ENCODE measurements around the gene MLLT1. TPM values are rescaled to one million over a fixed set of nuclear protein-coding genes. Genes with fewer than 3 reads are reported as not detected.

Gene MLLT1
- total and polyA plus RNA-seq, 7 donors: 9.9 to 25.5 (median 16.3) TPM

DNA sequence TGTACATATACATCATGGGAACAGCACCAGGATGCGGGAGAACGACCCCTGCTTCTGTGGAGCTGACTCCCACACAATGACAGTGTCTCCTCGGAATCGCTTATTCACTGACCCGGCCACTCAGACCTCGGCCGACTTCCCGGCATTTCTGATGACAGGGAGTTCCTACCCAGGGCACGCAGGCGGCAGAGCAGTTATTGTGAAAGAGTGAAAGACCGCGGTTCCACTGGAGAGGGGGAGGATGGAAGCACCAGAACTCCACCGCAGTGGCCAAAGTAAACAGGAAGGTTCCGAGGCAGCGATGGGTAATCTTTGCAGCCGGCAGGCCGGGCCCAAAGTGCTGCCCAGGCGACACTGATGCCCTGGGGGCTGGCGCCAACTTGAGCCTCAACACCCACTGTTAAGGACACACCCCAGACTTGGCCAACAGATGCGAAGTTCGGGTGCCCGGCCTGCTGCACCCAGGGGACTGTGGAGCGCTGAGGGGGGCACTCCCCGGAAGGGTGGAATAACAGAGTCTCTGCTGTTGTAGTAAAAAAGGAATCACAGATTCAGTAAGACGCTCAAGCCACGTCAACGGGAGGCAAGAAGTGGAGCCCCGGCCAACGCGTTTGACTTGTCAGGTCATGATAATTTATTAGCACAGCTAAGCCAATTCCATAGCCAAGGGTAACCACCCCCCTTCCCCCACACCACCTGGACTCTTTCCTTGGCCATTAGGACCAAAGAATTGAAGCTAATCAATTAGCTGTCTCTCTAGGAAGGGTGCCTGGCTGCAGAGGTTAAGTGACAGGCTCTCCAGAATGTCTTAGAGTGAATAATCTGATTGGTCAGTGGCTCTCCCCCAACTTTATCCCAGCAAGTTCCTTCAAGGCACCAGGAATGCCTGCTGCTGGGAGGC lies 5.8 kb downstream of the MLLT1 start:
- peak overlapping the region; percentile 84 to 92 (median 88) for H3K27ac ChIP-seq
- WGBS, 2 donors: 62 to 74% methylated on average over 30 of the region's 30 CpGs
- H3K9me3 ChIP-seq: no peaks in the 10 kb centered on the region
- H3K4me1 ChIP-seq: peaks cover 0 to 99% (median 96%) of the 10 kb centered on the region in 4 donors
- no peaks in the 10 kb centered on the region for H3K27me3 ChIP-seq
- peaks cover 10 to 16% (median 12%) of the 10 kb centered on the region in 4 donors for H3K36me3 ChIP-seq
- intact Hi-C loops (cut with DNase I): loop anchor here (5.0 kb wide), 3 partner anchors 57 to 217 kb away; no protein-coding TSS in a partner anchor
- H3K4me3 ChIP-seq: peak overlapping the region in 3 of 4 donors; percentile 23 to 28 (median 24)
- DNase-seq: peak; percentile 95
- TF ChIP-seq POLR2A (IDR thresholded peaks at IDR 0.05) (no peak), EP300 (IDR thresholded peaks at IDR 0.05) (peak in 2 of 4 donors; percentile 21 to 65), POLR2AphosphoS5 (IDR thresholded peaks at IDR 0.05) (peak in 3 of 4 donors; percentile 62 to 83 (median 78))

DNA sequence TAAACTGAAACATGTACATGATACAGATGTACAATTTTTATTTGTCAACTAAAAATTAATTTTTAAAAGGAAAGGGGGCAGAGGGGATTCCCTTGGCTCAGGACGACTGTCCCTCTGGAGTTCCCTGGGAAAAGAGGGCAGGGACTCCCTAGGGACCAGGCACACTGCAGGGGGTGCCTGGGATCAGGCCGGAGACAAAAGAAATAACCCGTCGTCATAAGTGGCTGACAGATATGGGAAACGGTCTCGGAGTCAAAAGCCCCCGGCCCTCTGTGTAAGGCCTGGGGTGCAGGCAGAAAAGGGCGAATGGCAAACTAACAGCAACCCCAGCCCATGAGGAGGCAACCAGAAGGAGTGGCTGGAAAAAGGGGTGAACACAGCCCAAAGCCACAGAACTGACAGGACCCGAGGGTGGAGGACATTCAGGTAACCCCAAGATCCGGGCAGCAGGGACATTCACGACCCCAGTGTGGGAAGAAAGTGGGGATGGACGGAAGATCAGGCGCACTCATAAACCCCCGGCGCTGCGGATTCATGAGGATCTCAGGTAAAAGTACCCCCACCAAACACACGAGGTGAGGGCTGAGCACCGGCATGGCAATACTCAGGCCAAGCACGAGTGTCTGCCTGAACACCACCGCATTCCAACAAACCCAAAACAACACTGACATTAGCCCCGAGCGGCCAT lies 6.7 kb downstream of the MLLT1 start:
- 87% methylated on average over 22 of the region's 22 CpGs for WGBS, 2 donors
- Histone ChIP-seq H3K4me3 (peak overlapping the region in 3 of 4 donors; percentile 24 to 41 (median 28)), H3K27ac (peak overlapping the region; percentile 84 to 92 (median 88)), H3K4me1 (peaks cover 0 to 98% (median 89%) of the 10 kb centered on the region in 4 donors), H3K36me3 (peaks cover 11 to 25% (median 18%) of the 10 kb centered on the region in 4 donors), H3K9me3 (no peaks in the 10 kb centered on the region), H3K27me3 (no peaks in the 10 kb centered on the region)
- DNase-seq: no peak
- intact Hi-C loops (cut with DNase I): loop anchor here (5.0 kb wide), 3 partner anchors 56 to 216 kb away; no protein-coding TSS in a partner anchor
- TF ChIP-seq POLR2A (IDR thresholded peaks at IDR 0.05) (no peak), POLR2AphosphoS5 (IDR thresholded peaks at IDR 0.05) (no peak), EP300 (IDR thresholded peaks at IDR 0.05) (no peak)
- TF ChIP-seq, protein P1, sequence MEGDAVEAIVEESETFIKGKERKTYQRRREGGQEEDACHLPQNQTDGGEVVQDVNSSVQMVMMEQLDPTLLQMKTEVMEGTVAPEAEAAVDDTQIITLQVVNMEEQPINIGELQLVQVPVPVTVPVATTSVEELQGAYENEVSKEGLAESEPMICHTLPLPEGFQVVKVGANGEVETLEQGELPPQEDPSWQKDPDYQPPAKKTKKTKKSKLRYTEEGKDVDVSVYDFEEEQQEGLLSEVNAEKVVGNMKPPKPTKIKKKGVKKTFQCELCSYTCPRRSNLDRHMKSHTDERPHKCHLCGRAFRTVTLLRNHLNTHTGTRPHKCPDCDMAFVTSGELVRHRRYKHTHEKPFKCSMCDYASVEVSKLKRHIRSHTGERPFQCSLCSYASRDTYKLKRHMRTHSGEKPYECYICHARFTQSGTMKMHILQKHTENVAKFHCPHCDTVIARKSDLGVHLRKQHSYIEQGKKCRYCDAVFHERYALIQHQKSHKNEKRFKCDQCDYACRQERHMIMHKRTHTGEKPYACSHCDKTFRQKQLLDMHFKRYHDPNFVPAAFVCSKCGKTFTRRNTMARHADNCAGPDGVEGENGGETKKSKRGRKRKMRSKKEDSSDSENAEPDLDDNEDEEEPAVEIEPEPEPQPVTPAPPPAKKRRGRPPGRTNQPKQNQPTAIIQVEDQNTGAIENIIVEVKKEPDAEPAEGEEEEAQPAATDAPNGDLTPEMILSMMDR (IDR thresholded peaks at IDR 0.05): no peak

DNA sequence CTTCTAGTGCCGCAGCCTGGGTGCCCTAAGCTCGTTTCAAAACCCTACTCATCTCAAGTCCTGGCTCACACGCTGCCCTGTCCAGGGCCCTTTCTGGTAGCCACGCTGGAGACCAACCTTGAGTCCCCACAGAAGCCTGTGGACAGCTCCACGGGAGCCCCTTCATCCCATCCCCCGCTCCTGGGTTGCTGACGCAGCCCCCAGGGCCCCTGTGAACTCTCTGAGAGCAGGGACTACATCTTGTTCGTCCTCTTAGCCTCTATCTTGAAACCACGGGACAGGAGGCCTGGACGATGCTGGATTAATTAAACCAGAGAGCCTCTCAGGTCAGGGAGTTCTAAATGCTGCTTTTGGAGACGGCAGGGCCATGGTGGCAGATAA lies 7.4 kb downstream of the MLLT1 start:
- H3K27me3 ChIP-seq: no peaks in the 10 kb centered on the region
- peak overlapping the region; percentile 84 to 92 (median 88) for H3K27ac ChIP-seq
- H3K9me3 ChIP-seq: no peaks in the 10 kb centered on the region
- peaks cover 11 to 27% (median 20%) of the 10 kb centered on the region in 4 donors for H3K36me3 ChIP-seq
- H3K4me3 ChIP-seq: peak overlapping the region in 2 of 4 donors; percentile 41 to 42
- 76 to 86% methylated on average over 11 of the region's 11 CpGs for WGBS, 2 donors
- TF ChIP-seq POLR2A (IDR thresholded peaks at IDR 0.05): no peak
- TF ChIP-seq EP300 (IDR thresholded peaks at IDR 0.05): no peak
- DNase-seq: no peak
- peaks cover 0 to 96% (median 88%) of the 10 kb centered on the region in 4 donors for H3K4me1 ChIP-seq
- intact Hi-C loops (cut with DNase I): loop anchor here (5.0 kb wide), 3 partner anchors 55 to 215 kb away; no protein-coding TSS in a partner anchor

DNA sequence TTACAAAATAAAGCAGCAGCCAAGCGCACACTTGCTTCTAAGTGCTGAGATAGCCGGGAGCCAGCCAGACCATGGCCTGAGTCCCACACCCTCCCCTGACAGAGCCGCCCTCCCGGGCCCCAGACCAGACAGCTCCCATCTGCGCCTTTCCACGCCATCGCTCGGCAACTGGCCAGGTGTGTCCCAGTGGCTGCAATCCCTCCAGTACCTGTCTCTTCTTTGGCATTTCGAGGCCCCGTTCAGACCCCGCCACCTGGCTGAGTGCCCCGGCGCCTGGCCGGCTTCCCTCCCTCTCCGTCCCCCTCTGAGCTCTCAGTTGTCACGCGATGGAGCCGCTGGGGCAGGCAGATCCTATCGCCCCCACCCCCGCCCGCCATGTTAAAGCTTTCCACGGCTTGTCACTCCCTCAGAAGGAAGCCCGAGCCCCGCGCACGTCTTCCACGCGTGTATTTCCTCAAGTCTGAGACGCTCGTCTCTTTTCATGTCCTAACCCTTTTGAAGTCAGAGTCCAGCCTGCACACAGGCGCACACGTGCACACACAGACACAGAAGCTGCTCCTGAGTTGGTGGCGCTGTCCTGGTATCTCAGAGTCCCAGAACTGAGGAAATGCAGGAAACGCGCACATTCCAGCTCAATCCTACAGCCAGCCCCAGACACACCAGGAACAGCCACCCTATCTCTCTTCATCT lies 7.9 kb downstream of the MLLT1 start:
- no peaks in the 10 kb centered on the region for H3K9me3 ChIP-seq
- intact Hi-C loops (cut with DNase I): loop anchor here (5.0 kb wide), 3 partner anchors 55 to 215 kb away; no protein-coding TSS in a partner anchor
- H3K36me3 ChIP-seq: peaks cover 11 to 28% (median 21%) of the 10 kb centered on the region in 4 donors
- H3K4me3 ChIP-seq: peak overlapping the region in 3 of 4 donors; percentile 27 to 42 (median 41)
- peak; percentile 97 for DNase-seq
- 67 to 83% methylated on average over 35 of the region's 35 CpGs for WGBS, 2 donors
- TF ChIP-seq POLR2A (IDR thresholded peaks at IDR 0.05) (no peak), POLR2AphosphoS5 (IDR thresholded peaks at IDR 0.05) (peak in 3 of 4 donors; percentile 19 to 57 (median 40)), EP300 (IDR thresholded peaks at IDR 0.05) (no peak)
- TF ChIP-seq, protein P1 (IDR thresholded peaks at IDR 0.05): no peak
- peak overlapping the region; percentile 84 to 92 (median 88) for H3K27ac ChIP-seq
- H3K27me3 ChIP-seq: no peaks in the 10 kb centered on the region
- H3K4me1 ChIP-seq: peaks cover 0 to 90% (median 83%) of the 10 kb centered on the region in 4 donors

DNA sequence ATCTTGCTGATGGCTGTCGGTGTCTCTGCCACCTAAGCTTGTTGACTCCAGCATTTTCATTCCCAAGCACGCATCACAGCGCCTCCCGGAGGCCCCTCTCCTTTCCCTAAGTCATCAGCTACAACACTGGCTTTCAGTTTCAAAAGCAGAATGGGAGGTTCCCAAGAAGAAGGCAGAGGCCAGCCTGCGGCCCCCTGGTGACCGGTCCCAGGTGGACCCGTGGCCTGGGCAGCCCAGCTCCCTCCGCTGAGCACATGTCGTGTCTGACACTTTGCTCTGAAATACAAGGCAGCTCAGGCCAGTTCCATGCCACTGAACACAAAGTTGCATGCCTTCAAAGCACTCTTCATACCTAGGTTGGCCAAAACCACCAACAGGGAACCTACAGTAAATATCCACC lies 8.5 kb downstream of the MLLT1 start:
- peak overlapping the region; percentile 84 to 92 (median 88) for H3K27ac ChIP-seq
- H3K4me3 ChIP-seq: peak overlapping the region in 3 of 4 donors; percentile 27 to 42 (median 41)
- H3K9me3 ChIP-seq: no peaks in the 10 kb centered on the region

More for the DNA sequence above, 8.5 kb downstream of the MLLT1 start:
- peaks cover 0 to 84% (median 76%) of the 10 kb centered on the region in 4 donors for H3K4me1 ChIP-seq
- WGBS, 2 donors: 79 to 85% methylated on average over 9 of the region's 9 CpGs
- H3K36me3 ChIP-seq: peaks cover 11 to 33% (median 21%) of the 10 kb centered on the region in 4 donors
- no peak for DNase-seq
- intact Hi-C loops (cut with DNase I): loop anchor here (5.0 kb wide), 3 partner anchors 54 to 214 kb away; no protein-coding TSS in a partner anchor
- H3K27me3 ChIP-seq: no peaks in the 10 kb centered on the region
- TF ChIP-seq, protein P1 (IDR thresholded peaks at IDR 0.05): peak in 1 of 4 experiments; percentile 12
- no peak for TF ChIP-seq EP300 (IDR thresholded peaks at IDR 0.05)
